Caki2 (cell line): ENCODE measurements around the gene ITGAD. TPM values are rescaled to one million over a fixed set of nuclear protein-coding genes. Genes with fewer than 3 reads are reported as not detected.

ENCODE experiments used
- DNase-seq: peaks from one replicate; pipeline ENCODE4 v3.0.0-alpha.2; 2015; ENCODE audit warnings: low read depth
- in situ Hi-C: cut with HindIII; loops from 2 replicates; pipeline ENCODE4 v1.10.0; 2016; ENCODE audit warnings: low sequenced_read_pairs, low pct_unique_long_range_greater_than_20kb, mixed read lengths
- total RNA-seq: library from RNA; depleted of rRNA; stranded (reverse); fragments of >200 nt; shearing (Covaris generic); gene quantifications from 2 replicates; pipeline ENCODE4 v1.2.3, GENCODE V29; 2014; ENCODE audit warnings: low replicate concordance

The ITGAD gene
- total RNA-seq, 1 experiment from 2014 or later = not detected

GRCh38 chr16:31390504-31391041 is 2.6 kb upstream of the ITGAD start:
- in situ Hi-C loops = no loop called here

DNA sequence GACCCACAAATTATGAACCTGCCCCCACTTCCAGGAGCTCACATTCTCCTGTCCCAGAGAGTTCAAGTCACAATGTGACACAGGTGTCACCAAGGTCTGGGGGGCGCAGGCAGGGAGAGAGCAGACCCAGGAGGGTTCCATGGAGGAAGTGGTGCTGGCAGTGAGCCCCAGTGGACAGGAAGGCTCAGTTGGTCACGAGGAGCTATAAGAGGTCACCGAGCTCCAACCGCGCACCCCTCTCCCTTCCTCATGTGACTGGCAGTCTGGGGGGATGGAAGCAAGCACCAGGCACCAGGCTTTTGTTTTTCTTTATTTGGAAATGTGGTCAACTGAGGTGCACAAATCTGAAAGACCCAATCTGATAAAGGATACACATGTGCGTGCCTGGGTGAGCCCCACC is 2.5 kb downstream of the ITGAD start:
- DNase-seq = no peak
- in situ Hi-C loops = no loop called here

More at GRCh38 chr16:31390504-31391041, 2.6 kb upstream of the ITGAD start:
- no peak for DNase-seq

DNA sequence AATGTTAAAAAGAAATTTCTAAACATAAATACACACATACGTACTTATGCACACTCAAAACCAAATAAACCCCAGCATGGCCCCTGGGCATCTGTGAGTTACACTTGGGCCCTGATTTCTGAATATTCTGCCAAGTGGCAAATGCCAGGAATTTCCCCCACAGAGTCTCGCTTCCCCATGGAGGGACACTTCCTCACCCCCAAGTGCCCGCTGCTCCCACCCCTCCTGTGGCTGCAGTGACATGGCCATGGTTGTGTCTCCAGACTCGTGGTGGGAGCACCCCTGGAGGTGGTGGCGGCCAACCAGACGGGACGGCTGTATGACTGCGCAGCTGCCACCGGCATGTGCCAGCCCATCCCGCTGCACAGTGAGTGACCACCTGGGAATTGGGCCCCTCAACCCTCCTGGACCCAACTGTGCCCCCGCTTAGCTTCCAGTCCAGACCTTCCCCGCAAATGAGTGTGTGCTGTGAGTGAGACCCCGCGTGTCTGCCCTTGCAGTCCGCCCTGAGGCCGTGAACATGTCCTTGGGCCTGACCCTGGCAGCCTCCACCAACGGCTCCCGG is 4.0 kb downstream of the ITGAD start:
- DNase-seq = no peak
- in situ Hi-C loops = no loop called here

DNA sequence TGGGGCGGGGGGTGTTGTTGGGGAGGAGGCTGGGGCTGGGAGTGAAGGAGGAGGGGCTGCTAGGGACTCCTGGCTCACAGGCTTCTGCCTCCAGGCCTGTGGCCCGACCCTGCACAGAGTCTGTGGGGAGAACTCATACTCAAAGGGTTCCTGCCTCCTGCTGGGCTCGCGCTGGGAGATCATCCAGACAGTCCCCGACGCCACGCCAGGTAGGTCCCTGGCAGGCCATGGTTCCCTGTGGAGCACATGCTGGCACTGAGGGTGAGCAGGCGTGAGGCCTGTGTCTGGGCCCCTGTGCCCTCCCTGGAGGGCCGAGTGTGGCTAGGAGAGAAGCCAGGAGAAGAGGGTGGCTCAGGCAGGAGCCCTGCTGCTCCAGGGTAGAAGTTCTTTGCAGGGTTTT is 4.6 kb downstream of the ITGAD start:
- no peak for DNase-seq
- in situ Hi-C loops = no loop called here

DNA sequence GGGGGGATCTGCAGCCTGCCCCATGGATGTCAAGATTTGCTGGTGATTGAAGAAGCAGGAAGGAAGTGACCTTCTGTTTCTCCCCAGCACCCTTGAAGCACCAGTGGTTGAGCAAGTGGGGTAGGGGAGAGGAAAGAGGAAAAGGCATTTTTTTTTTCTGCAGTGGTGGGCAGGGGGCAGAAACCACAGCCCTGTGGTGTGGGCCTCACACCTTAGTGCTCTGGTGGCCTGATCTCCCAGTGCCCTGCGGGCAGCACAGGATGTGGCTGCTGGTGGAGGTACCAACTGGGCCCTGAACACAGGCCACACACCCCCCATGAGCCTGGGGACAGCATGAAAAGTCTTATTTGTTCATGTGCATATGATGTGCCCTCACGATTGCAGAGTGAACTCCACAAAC is 7.1 kb downstream of the ITGAD start:
- in situ Hi-C loops = no loop called here
- no peak for DNase-seq

DNA sequence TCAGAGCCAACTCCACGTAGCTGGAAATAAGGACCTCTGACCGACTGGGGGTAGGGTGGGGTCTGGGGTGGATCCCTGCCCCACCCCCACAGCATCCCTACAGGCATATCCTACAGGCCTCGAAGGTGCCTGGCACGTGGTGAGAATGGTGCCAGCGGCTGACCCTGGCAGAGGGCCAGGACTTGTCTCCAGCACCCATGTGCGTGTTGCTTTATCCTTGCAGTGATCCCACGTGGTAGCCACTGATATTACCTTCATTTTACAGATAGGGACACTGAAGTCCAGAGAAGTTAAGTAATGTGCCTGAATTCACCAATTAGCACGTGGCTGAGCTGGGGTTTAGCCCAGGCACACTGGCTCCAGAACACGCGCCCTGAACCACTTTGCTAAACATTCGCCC is 8.3 kb downstream of the ITGAD start:
- in situ Hi-C loops = no loop called here
- no peak for DNase-seq

GRCh38 chr16:31402687-31403086 is 9.6 kb downstream of the ITGAD start:
- in situ Hi-C loops = no loop called here
- no peak for DNase-seq

DNA sequence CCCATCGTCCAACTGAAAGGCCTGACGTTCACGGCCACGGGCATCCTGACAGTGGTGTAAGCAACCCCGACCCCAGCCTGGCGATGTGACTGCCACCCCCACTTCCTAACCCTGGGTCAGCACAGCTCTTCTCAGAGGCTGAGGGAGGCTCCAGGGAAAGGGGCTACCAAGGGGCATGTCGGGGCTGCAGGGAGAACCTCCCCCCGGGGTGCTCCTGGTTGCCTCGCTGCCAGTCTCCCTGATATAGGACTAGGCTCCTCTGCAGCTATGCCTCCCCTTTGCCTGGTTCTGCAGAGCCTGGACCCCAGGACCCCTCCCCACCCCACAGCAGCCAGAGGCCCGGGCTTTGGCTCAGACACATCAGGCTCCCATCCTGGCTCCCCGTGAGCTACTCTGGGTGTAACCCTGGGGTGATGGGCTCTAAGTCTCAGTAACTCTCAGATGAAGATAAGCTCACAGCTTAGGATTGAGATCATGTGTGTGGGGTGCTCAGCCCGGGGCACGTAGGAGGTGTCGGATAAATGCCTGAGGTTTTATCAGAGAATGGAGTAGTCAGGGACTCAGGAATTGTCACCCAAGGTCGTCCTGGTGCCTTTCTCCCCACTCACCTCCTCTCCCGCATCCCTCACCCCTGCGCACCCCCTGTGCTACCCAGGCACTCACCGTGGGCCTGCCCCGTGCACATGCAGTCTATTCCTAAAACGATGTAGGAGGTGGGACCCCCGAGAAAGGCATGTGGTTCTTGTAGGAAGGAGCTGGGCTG is 10.6 kb downstream of the ITGAD start:
- no peak for DNase-seq
- in situ Hi-C loops = no loop called here

DNA sequence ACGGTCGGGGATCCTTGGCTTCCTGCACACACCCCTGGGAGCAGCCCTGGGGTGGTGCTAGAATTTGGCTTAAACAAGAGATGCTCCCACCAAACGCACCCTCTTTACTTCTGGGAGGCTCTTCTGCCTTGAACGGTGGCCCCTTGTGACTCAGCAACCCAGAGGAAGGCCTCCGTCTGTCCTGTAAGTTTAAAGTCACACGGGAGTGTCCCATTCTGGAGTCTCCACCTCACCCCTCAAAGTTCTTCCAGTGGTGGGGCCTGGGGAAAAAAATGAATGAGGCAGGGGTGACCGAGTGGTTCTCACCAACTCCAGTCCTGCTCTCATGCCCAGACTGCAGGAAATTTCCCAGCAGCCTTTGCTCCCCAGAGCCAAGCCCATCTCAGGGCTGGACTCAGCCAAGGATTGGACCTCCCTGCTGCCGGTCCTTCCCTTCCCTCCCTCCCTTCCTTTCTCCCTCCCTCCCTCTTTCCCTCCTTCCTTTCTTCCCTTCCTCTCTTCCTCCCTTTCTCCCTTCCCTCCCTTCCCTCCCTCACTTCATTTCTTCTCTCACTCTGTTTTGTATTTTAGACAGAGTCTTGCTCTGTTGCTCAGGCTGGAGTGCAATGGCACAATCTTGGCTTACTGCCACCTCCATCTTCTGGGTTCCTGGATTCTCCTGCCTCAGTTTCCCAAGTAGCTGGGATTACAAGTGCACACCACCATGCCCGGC is 11.4 kb downstream of the ITGAD start:
- DNase-seq = peak; percentile 81
- in situ Hi-C loops = no loop called here

DNA sequence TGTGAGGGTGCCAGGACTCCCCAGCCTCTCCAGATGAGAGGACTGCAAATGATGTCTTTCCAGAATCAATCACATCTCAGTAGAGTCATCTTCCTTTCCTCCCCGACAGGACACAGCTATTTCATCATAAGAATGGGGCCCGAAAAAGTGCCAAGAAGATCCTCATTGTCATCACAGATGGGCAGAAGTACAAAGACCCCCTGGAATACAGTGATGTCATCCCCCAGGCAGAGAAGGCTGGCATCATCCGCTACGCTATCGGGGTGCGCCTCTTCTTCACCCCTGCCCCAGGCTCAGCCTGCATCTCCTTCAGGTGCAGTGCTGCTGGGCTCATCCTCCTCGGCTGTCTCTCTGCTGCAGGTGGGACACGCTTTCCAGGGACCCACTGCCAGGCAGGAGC is 14.3 kb downstream of the ITGAD start:
- in situ Hi-C loops = no loop called here

GRCh38 chr16:31409433-31409832 is 16.3 kb downstream of the ITGAD start:
- in situ Hi-C loops = no loop called here
- DNase-seq = no peak

More for the DNA sequence above, 14.3 kb downstream of the ITGAD start:
- no peak for DNase-seq

- DNase-seq = no peak
- in situ Hi-C loops = no loop called here
Measured at GRCh38 chr16:31410082-31410481, 16.9 kb downstream of the ITGAD start.

GRCh38 chr16:31411024-31411844 is 18.1 kb downstream of the ITGAD start:
- in situ Hi-C loops = no loop called here
- DNase-seq = no peak

DNA sequence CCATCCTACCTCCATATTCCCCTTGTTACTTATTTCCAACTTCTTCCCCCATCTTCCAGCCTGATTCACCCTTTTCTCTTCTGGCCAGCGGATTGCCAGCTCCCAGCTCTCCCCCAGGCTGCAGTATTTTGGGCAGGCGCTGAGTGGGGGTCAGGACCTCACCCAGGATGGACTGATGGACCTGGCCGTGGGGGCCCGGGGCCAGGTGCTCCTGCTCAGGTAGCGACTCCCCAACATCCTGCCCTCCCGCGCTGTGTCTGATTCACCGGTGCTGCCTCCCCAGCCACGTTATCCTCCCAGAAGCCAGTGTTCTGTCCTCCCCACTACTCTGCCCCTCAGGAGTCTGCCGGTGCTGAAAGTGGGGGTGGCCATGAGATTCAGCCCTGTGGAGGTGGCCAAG is 19.6 kb downstream of the ITGAD start:
- in situ Hi-C loops = no loop called here
- no peak for DNase-seq

- no peak for DNase-seq
- in situ Hi-C loops = no loop called here
Measured at GRCh38 chr16:31413381-31413780, 20.2 kb downstream of the ITGAD start.

GRCh38 chr16:31413943-31414342 is 20.8 kb downstream of the ITGAD start:
- in situ Hi-C loops = no loop called here
- no peak for DNase-seq

GRCh38 chr16:31414706-31415105 is 21.6 kb downstream of the ITGAD start:
- in situ Hi-C loops = no loop called here
- no peak for DNase-seq

DNA sequence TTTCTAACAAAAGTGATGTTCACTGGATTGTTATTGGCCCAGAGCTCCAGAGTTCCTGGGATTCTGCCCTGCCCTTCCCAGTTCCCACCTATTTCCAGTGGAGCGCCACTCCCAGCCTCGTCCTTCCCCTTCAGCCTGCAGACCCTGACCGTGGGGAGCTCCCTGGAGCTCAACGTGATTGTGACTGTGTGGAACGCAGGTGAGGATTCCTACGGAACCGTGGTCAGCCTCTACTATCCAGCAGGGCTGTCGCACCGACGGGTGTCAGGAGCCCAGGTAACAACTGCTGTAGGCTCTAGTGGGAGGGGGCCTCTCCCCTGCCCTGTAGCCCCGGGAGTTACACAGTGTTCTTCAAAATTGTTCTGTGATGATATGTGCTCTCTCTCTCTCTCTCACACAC is 23.2 kb downstream of the ITGAD start:
- DNase-seq = no peak
- in situ Hi-C loops = no loop called here
